Measurements from ENCODE around the gene NLRX1.

GRCh38 chr11:119194811-119195440 is 26.4 kb downstream of the NLRX1 start:
- no peak for TF ChIP-seq POLR2AphosphoS5 (IDR thresholded peaks at IDR 0.05)
- TF ChIP-seq, protein P1, sequence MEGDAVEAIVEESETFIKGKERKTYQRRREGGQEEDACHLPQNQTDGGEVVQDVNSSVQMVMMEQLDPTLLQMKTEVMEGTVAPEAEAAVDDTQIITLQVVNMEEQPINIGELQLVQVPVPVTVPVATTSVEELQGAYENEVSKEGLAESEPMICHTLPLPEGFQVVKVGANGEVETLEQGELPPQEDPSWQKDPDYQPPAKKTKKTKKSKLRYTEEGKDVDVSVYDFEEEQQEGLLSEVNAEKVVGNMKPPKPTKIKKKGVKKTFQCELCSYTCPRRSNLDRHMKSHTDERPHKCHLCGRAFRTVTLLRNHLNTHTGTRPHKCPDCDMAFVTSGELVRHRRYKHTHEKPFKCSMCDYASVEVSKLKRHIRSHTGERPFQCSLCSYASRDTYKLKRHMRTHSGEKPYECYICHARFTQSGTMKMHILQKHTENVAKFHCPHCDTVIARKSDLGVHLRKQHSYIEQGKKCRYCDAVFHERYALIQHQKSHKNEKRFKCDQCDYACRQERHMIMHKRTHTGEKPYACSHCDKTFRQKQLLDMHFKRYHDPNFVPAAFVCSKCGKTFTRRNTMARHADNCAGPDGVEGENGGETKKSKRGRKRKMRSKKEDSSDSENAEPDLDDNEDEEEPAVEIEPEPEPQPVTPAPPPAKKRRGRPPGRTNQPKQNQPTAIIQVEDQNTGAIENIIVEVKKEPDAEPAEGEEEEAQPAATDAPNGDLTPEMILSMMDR (IDR thresholded peaks at IDR 0.05 in 8 of 11, conservative IDR thresholded peaks at IDR 0.05 in 3 of 11): no peak
